ENCODE data around the gene TTF1.

The TTF1 gene

GRCh38 chr9:132425675-132426062, 19.0 kb upstream of the TTF1 start:
- no peak for TF ChIP-seq CTCF (IDR thresholded peaks at IDR 0.05)
- no peak overlapping the region for H3K4me3 ChIP-seq
- no peak for DNase-seq (ENCODE audit: low spot score)
- no peak overlapping the region for H3K27ac ChIP-seq

- no peak for TF ChIP-seq CTCF (IDR thresholded peaks at IDR 0.05)
- Histone ChIP-seq H3K4me3 (no peak overlapping the region), H3K27ac (no peak overlapping the region)
- DNase-seq (ENCODE audit: low spot score), result no peak
Observed at GRCh38 chr9:132424857-132425674, 18.4 kb upstream of the TTF1 start.

GRCh38 chr9:132423503-132423902, 16.9 kb upstream of the TTF1 start:
- no peak overlapping the region for H3K4me3 ChIP-seq
- no peak for TF ChIP-seq CTCF (IDR thresholded peaks at IDR 0.05)
- H3K27ac ChIP-seq, result no peak overlapping the region
- no peak for DNase-seq (ENCODE audit: low spot score)

GRCh38 chr9:132422574-132422973, 15.9 kb upstream of the TTF1 start:
- no peak for DNase-seq (ENCODE audit: low spot score)
- Histone ChIP-seq H3K4me3 (no peak overlapping the region), H3K27ac (no peak overlapping the region)
- no peak for TF ChIP-seq CTCF (IDR thresholded peaks at IDR 0.05)

GRCh38 chr9:132418726-132419363, 12.2 kb upstream of the TTF1 start:
- no peak for DNase-seq (ENCODE audit: low spot score)
- no peak overlapping the region for H3K27ac ChIP-seq
- no peak overlapping the region for H3K4me3 ChIP-seq
- no peak for TF ChIP-seq CTCF (IDR thresholded peaks at IDR 0.05)

GRCh38 chr9:132415181-132415580, 8.5 kb upstream of the TTF1 start:
- TF ChIP-seq CTCF (IDR thresholded peaks at IDR 0.05), result no peak
- H3K4me3 ChIP-seq, result no peak overlapping the region
- no peak overlapping the region for H3K27ac ChIP-seq
- DNase-seq (ENCODE audit: low spot score), result no peak

GRCh38 chr9:132414731-132415130, 8.1 kb upstream of the TTF1 start:
- TF ChIP-seq CTCF (IDR thresholded peaks at IDR 0.05), result no peak
- no peak overlapping the region for H3K4me3 ChIP-seq
- DNase-seq (ENCODE audit: low spot score), result no peak
- H3K27ac ChIP-seq, result no peak overlapping the region

Measured in coronary artery (tissue), 2 donors.